Endothelial cell of umbilical vein (primary cell): ENCODE data around the gene RGL4. TPM values are rescaled to one million over a fixed set of nuclear protein-coding genes. Genes with fewer than 3 reads are reported as not detected.

Source experiments
- BruUV-seq: library from RNA; stranded (reverse); fragments of 400-500 nt; replicated peaks from 2 replicates; lab custom pipeline; 2021; lab: Mats Ljungman, UMichigan
- CTCF ChIA-PET: fragments of 300-600, 350-600 bp; sonication (Branson Sonifier 250); formaldehyde crosslinking; loops from one replicate; lab custom pipeline; 2021; ENCODE audit warnings: antibody characterized with exemption, inconsistent platforms; lab: Charles Lee
- POLR2A ChIA-PET: fragments of 300-600, 350-600 bp; sonication (Branson Sonifier 250); formaldehyde crosslinking; loops from one replicate; lab custom pipeline; 2021; ENCODE audit warnings: antibody characterized with exemption, inconsistent platforms; lab: Charles Lee
- DNase-seq: peaks from one replicate; pipeline ENCODE4 v3.0.0-alpha.2; 2011; ENCODE audit warnings: low read depth, low spot score
- FAIRE-seq: peaks from 2 replicates; lab custom pipeline; 2011; peaks lifted over from hg19 to GRCh38; lab: Jason Lieb, UNC
- H2AFZ ChIP-seq: 2 replicates; pipeline ENCODE4 v1.6.0; 2012; ENCODE audit warnings: low read depth, low read length, control low read depth, inconsistent platforms
- H3K27ac ChIP-seq: 2 replicates; pipeline ENCODE4 v1.5.1; 2011; ENCODE audit warnings: low read depth, mild to moderate bottlenecking, control low read depth, low read length, moderate library complexity; ENCODE audit not compliant: insufficient read depth
- H3K27me3 ChIP-seq, 2 experiments: 2 replicates each; pipeline versions ENCODE4 v1.6.0 to v1.6.1; 2011; ENCODE audit warnings: low read length in 2 of 2, mixed read lengths in 1 of 2; ENCODE audit not compliant: control insufficient read depth in 2 of 2, insufficient read depth in 2 of 2
- H3K36me3 ChIP-seq, 2 experiments: 2 replicates in 1 of 2; 3 replicates in 1 of 2; pipeline ENCODE4 v1.5.1; 2011; ENCODE audit warnings: low read length in 2 of 2, mild to moderate bottlenecking in 1 of 2, moderate library complexity in 1 of 2; ENCODE audit not compliant: control insufficient read depth in 2 of 2, insufficient read depth in 2 of 2; ENCODE audit errors: extremely low read depth in 1 of 2
- H3K4me1 ChIP-seq: 3 replicates; pipeline ENCODE4 v1.5.1; 2011; ENCODE audit warnings: mild to moderate bottlenecking, low read length; ENCODE audit not compliant: control insufficient read depth, insufficient read depth; ENCODE audit errors: extremely low read depth
- H3K4me2 ChIP-seq: 2 replicates; pipeline ENCODE4 v1.6.1; 2011; ENCODE audit warnings: low read length, control low read depth, mixed read lengths; ENCODE audit not compliant: insufficient read depth
- H3K4me3 ChIP-seq, 3 experiments: fragments of 200-600 bp in 1 of 3; sonication (generic), shearing (Covaris generic) in 1 of 3; replicated peaks in 1 of 3; 2 replicates each; pipeline ENCODE4 v1.5.1; 2011 to 2016; ENCODE audit warnings: control low read depth in 3 of 3, low read length in 3 of 3, mild to moderate bottlenecking in 2 of 3, inconsistent platforms in 1 of 3, low read depth in 1 of 3, moderate library complexity in 1 of 3; ENCODE audit not compliant: insufficient read depth in 1 of 3
- H3K79me2 ChIP-seq: 2 replicates; pipeline ENCODE4 v1.6.0; 2012; ENCODE audit warnings: low read length, inconsistent platforms; ENCODE audit not compliant: control insufficient read depth, insufficient read depth
- H3K9ac ChIP-seq: replicated peaks from 2 replicates; pipeline ENCODE3; 2011; ENCODE audit warnings: low read length, control low read depth; ENCODE audit not compliant: insufficient read depth; ENCODE audit errors: extremely low read depth
- H3K9me1 ChIP-seq: replicated peaks from 3 replicates; pipeline ENCODE4 v1.6.0; 2011; ENCODE audit warnings: mild to moderate bottlenecking, low read length; ENCODE audit not compliant: control insufficient read depth, insufficient read depth; ENCODE audit errors: extremely low read depth
- H3K9me3 ChIP-seq: replicated peaks from 2 replicates; pipeline ENCODE4 v1.5.1; 2012; ENCODE audit warnings: low read length, inconsistent platforms; ENCODE audit not compliant: control insufficient read depth, insufficient read depth
- H4K20me1 ChIP-seq: replicated peaks from 2 replicates; pipeline ENCODE3; 2011; ENCODE audit warnings: mild to moderate bottlenecking, low read length; ENCODE audit not compliant: control insufficient read depth, insufficient read depth; ENCODE audit errors: extremely low read depth
- CTCF ChIP-seq, 2 donors: IDR thresholded peaks; 1 replicate in 1 of 2; 2 replicates in 1 of 2; pipeline ENCODE4 v1.5.1; 2011; ENCODE audit warnings: low read length in 2 of 2, mild to moderate bottlenecking in 2 of 2, moderate library complexity in 2 of 2, control low read depth in 1 of 2, inconsistent platforms in 1 of 2, low read depth in 1 of 2; ENCODE audit not compliant: insufficient read depth in 1 of 2; ENCODE audit errors: extremely low read depth in 1 of 2
- EZH2 ChIP-seq: IDR thresholded peaks from 2 replicates; pipeline ENCODE4 v1.6.1; 2012; ENCODE audit warnings: borderline replicate concordance, low read depth, mild to moderate bottlenecking, moderate library complexity, low read length, inconsistent platforms; ENCODE audit not compliant: severe bottlenecking
- FOS ChIP-seq: IDR thresholded peaks from 2 replicates; pipeline ENCODE4 v1.6.1; 2011; ENCODE audit warnings: mild to moderate bottlenecking, low read length, moderate library complexity, borderline replicate concordance; ENCODE audit not compliant: insufficient read depth
- GATA2 ChIP-seq: IDR thresholded peaks from 2 replicates; pipeline ENCODE4 v1.7.0; 2011; ENCODE audit warnings: low read depth, mild to moderate bottlenecking, moderate library complexity, mixed read lengths, low read length; ENCODE audit not compliant: insufficient read length, insufficient read depth
- JUN ChIP-seq: IDR thresholded peaks from 2 replicates; pipeline ENCODE4 v1.6.1; 2011; ENCODE audit warnings: borderline replicate concordance, low read depth; ENCODE audit not compliant: insufficient read length, insufficient read depth
- MAX ChIP-seq: IDR thresholded peaks from 2 replicates; pipeline ENCODE4 v1.6.1; 2011; ENCODE audit not compliant: insufficient read depth, insufficient read length
- MYC ChIP-seq: IDR thresholded peaks from one replicate; pipeline ENCODE4 v1.6.1; 2011; ENCODE audit warnings: mild to moderate bottlenecking, low read depth, low read length
- POLR2A ChIP-seq: IDR thresholded peaks from 2 replicates; pipeline ENCODE4 v1.6.1; 2012; ENCODE audit warnings: low read depth, mild to moderate bottlenecking, control low read depth, low read length
- POLR2AphosphoS5 ChIP-seq: IDR thresholded peaks from 2 replicates; pipeline ENCODE4 v1.6.1; 2012; ENCODE audit warnings: low read depth, mild to moderate bottlenecking, control low read depth, low read length, moderate library complexity; ENCODE audit not compliant: insufficient read depth
- dilution Hi-C: fragments of 300-500 bp; cut with MboI; formaldehyde crosslinking; loops from one replicate; pipeline ENCODE4 v1.15.0; 2019; ENCODE audit warnings: low sequenced_read_pairs; ENCODE audit not compliant: extremely low pct_ligation_motif_present
- intact Hi-C: fragments of 100-400 bp; cut with micrococcal nuclease; formaldehyde crosslinking; loops from one replicate; pipeline ENCODE4 v1.10.0; 2022
- polyA plus RNA-seq, 4 experiments: library from polyadenylated mRNA; depleted of rRNA in 3 of 4; stranded (reverse) in 3 of 4; unstranded in 1 of 4; fragments of >200 nt; gene quantifications; 2 replicates each; pipeline versions ENCODE4 v1.2.1 to v1.2.3, GENCODE V29; 2011 to 2012; ENCODE audit warnings: missing spikeins in 1 of 4
- total RNA-seq: library from RNA; stranded (reverse); gene quantifications from 2 replicates; pipeline ENCODE4 v1.2.3, GENCODE V29; 2021

Gene RGL4
- total and polyA plus RNA-seq, 2 donors (not counting 3 experiments of a cell fraction or from before 2014, with no cell fraction given) = not detected

DNA sequence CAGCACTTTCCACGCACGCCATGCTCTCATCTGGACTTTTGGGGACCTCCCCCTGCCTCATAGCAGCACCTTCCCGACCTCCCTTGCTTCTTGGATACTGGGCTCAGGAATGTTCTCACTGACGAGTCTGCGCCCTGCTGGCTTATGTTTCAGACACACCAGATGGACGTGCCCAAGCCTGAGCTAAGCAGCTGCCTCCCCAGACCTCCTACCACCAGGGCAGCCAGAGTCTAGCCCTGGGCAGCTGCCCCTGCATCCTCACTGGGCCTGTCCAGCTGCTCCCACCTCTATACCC lies 13.2 kb upstream of the RGL4 start:
- no TSS peak for BruUV-seq
- no peak for FAIRE-seq
- Histone ChIP-seq H3K9ac (no peak overlapping the region), H3K4me3 (no peak overlapping the region), H2AFZ (no peak overlapping the region), H3K9me3 (no peaks in the 10 kb centered on the region), H3K79me2 (no peaks in the 10 kb centered on the region), H3K4me1 (peaks cover 4% of the 10 kb centered on the region), H3K36me3 (no peaks in the 10 kb centered on the region), H3K27me3 (no peaks in the 10 kb centered on the region), H3K9me1 (no peaks in the 10 kb centered on the region), H3K4me2 (no peak overlapping the region), H3K27ac (no peak overlapping the region), H4K20me1 (no peaks in the 10 kb centered on the region)
- dilution Hi-C loops = no loop called here
- intact Hi-C loops = no loop called here
- ChIA-PET CTCF (no interaction called here), POLR2A (no interaction called here)
- DNase-seq = no peak
- no peak for TF ChIP-seq MAX
- no peak for TF ChIP-seq JUN
- no peak for TF ChIP-seq POLR2A
- no peak for TF ChIP-seq GATA2
- no peak for TF ChIP-seq FOS
- TF ChIP-seq POLR2AphosphoS5 = no peak

DNA sequence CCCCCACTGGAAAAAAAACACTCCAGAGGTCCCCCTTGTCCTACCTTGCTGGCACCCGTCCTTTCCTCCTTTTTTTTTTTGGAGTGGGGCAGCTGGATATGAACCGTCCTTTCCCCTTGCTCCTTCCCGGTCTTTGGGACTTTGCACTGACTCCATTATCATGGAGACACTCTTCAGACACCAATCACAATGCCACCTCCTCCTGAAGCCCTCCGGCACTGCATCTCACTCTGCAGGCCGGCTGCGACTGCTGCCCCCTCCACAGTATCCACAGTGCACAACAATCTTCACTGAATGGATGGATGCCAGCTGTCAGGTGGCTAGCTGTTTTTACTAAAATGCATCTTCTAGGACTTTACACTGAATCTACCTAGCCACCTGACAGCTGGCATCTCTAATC lies 12.7 kb upstream of the RGL4 start:
- Histone ChIP-seq H3K9me3 (no peaks in the 10 kb centered on the region), H3K4me1 (peaks cover 4% of the 10 kb centered on the region), H3K36me3 (no peaks in the 10 kb centered on the region), H3K4me3 (no peak overlapping the region), H3K27ac (no peak overlapping the region), H4K20me1 (no peaks in the 10 kb centered on the region), H3K4me2 (no peak overlapping the region), H2AFZ (no peak overlapping the region), H3K27me3 (no peaks in the 10 kb centered on the region), H3K79me2 (no peaks in the 10 kb centered on the region), H3K9me1 (no peaks in the 10 kb centered on the region), H3K9ac (no peak overlapping the region)
- intact Hi-C loops = no loop called here
- POLR2A ChIA-PET = no interaction called here
- DNase-seq = no peak
- BruUV-seq = no TSS peak
- CTCF ChIA-PET = no interaction called here
- dilution Hi-C loops = no loop called here
- no peak for FAIRE-seq
- TF ChIP-seq MAX = no peak
- TF ChIP-seq JUN = no peak
- TF ChIP-seq CTCF (IDR thresholded peaks at IDR 0.05; ENCODE audit: extremely low read depth in 1 of 2, insufficient read depth in 1 of 2, low read depth in 1 of 2, low read length in 2 of 2) = no peak
- TF ChIP-seq FOS = no peak
- no peak for TF ChIP-seq POLR2AphosphoS5
- TF ChIP-seq EZH2 = no peak
- TF ChIP-seq GATA2 = no peak
- TF ChIP-seq POLR2A = no peak
- TF ChIP-seq MYC = no peak
